GM18907 (cell line): ENCODE data around the gene IFNL3.
"Not testable (repeated sequence)": the region's sequence is repeated elsewhere in the genome, so short reads cannot be mapped to it uniquely, and the experiment has no call there.

Source experiments
- ATAC-seq: cut with Tn5 transposase; IDR thresholded peaks from one replicate; pipeline ENCODE4 v1.9.1; 2021; ENCODE audit warnings: mild to moderate bottlenecking, moderate library complexity; ENCODE audit not compliant: unreplicated experiment

Gene IFNL3

GRCh38 chr19:39244410-39245100 is at the start of gene IFNL3:
IFNL3 (minus strand) TSS chr19:39245006; CDS start chr19:39244967, 39 bp downstream.
- not testable (repeated sequence) for ATAC-seq

- ATAC-seq: no peak
Measured at GRCh38 chr19:39293394-39293793, 48.6 kb upstream of the IFNL3 start.

GRCh38 chr19:39284032-39284431 is 39.2 kb upstream of the IFNL3 start:
- ATAC-seq: no peak

DNA sequence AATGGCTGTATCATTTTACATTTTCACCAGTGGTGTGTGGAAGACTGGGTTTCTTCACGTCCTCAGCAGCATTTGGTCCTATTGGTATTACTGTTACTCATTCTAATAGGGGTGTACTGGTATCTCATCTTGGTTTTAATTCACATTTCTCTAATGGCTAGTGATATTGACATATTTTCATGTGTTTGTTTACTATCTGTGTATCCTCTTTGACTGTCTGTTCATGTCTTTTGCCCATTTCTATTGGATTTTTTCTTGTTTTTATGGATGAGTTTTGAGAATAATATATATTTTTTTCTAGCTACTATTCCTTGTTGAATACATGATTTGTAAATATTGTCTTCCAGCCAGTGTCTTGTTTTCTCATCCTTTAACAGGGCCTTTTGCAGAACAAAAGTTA is 37.2 kb upstream of the IFNL3 start:
- ATAC-seq: no peak

GRCh38 chr19:39277598-39277997 is 32.8 kb upstream of the IFNL3 start:
- no peak for ATAC-seq

GRCh38 chr19:39276740-39277139 is 31.9 kb upstream of the IFNL3 start:
- ATAC-seq: no peak

- ATAC-seq: no peak
Measured at GRCh38 chr19:39275578-39275977, 30.8 kb upstream of the IFNL3 start.

- ATAC-seq: not testable (repeated sequence)
Measured at GRCh38 chr19:39273859-39274258, 29.1 kb upstream of the IFNL3 start.

DNA sequence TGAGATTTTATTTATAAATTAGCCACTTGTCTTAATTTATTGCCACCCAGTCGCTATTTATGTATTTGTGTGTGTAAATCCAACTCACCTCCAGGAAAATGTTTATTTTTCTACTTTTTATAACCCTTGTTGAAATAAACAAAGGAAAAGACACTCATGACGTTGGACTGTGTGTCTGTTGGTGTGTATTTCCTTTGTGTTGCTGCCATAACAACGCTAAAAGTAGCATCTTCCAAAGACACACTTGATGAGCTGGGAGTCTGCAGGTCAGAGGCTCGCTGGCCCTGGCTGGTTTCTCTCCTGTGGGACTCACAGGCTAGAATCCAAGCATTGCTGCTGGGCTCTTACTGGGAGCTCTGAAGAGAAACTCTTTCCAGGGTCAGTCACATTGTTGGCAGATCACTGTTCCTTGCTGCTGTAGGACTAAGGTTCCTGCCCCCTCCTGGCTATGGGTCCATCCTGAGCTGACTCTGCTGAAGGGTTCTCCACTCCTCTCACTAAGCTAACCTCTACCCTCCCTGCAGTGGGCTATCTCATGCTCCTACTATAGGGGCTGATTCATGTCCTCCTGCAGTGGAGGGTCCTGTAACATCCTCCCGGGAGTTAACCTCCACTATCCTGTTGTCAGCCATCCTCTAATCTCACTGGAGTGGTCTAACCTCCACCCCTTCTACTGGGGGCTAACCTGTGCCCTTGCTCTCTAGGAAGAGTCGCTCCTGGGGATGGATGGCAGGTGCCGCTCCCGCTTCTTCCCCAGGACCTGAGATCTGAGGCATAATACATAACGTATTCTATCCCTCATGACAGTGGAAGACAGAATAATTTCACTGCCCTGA is 25.4 kb upstream of the IFNL3 start:
- ATAC-seq: no peak

DNA sequence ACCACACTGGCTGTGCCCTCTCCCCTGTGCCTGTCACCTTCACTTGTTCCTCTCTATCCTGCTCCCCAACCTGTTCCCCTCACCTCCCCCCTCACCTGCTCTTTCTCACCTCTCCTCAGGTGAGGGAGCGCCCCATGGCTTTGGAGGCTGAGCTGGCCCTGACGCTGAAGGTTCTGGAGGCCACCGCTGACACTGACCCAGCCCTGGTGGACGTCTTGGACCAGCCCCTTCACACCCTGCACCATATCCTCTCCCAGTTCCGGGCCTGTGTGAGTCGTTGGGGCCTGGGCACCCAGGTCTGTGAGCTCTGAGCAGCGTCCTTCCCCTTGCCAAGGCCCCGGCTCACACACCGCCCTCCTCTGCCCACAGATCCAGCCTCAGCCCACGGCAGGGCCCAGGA is 24.6 kb upstream of the IFNL3 start:
- ATAC-seq: not testable (repeated sequence)

DNA sequence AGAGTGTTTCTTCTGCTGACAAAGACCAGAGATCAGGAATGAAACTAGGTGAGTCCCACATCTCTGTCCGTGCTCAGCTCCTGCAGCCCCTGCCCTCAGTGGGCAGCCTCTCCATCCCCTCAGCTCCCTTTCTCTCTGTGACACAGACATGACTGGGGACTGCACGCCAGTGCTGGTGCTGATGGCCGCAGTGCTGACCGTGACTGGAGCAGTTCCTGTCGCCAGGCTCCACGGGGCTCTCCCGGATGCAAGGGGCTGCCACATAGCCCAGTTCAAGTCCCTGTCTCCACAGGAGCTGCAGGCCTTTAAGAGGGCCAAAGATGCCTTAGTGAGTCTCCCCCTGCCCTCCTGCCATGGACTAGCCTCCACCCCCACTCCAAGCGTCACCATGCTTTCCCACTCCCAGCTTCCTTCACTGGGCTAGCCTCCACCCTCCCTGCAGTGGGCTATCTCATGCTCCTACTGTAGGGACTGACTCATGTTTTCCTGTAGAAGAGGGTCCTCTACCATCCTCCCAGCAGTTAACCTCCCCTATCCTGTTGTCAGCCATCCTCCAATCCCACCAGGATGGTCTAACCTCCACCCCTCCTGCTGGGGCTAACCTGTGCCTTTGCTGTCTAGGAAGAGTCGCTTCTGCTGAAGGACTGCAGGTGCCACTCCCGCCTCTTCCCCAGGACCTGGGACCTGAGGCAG is 23.9 kb upstream of the IFNL3 start:
- ATAC-seq: not testable (repeated sequence)

- not testable (repeated sequence) for ATAC-seq
Measured at GRCh38 chr19:39268085-39268484, 23.3 kb upstream of the IFNL3 start, which contains the start of gene IFNL2. IFNL2 (plus strand) TSS chr19:39268396; CDS start chr19:39268569, 173 bp downstream.

DNA sequence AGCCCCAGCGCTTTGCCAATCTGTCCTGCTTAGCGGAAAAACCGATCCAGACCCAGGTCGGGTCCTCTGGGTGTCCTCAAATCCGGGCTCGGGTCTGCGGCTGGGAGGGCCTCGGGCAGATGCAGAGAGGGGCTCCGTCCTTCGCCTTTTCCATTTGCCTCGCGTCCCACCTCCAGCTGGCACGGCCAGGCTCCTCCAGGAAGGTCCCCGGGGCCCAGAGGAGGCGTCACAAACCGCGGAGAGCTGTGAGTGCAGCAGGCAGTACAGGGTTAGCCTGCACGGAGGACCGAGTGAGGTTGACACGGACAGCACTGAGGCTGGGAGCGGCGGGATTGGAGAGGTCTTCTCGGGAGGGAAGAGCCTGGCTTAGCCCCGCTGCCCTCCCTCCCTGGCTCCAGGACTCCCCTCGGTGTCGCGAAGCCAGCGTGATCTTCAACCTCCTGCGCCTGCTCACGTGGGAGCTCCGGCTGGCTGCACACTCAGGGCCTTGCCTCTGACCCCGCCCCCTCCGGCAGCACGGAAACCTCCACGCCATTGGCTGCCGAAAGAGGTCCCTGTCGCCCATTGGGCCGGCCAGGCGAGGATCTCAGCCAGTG is 20.6 kb upstream of the IFNL3 start:
- no peak for ATAC-seq

- ATAC-seq: no peak
Measured at GRCh38 chr19:39264306-39265290, 19.8 kb upstream of the IFNL3 start.

DNA sequence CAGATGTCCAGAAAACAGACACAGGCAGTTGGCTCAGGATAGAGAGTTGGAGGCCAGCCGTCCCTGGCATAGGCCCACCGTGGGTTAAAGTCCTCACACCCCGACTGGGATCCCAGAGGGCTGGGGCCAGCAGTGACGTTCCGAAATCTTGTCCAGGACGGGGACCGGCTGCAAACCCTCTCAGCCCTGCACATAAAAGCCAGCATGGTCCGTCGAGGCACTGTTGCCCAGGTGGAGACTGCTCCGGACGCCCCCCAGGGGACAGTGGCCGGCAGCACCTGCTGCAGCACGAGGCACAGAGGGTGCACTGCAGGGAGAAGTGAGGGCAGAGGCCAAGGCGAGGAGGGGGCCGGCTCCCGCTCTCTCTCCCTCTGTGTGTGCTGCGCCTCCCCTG is 19.1 kb upstream of the IFNL3 start:
- no peak for ATAC-seq

DNA sequence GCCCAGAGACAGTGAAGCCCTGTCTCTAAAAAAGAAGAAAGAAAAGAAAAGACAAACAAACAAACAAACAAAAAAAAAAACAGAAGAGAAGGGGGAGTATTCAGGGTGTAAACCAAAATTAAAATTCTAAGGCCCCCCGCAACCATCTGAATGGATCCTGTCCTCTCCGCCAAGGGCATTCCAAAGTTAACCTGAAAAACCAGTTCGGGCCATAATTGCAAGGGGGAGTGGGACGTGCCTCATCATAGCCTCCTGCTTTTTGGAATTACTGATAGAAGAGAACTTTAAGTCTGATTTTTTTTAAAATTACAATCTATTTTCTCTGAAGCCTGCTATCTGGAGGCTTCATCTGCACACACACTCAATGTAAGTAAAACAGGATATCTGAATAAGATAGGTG is 17.7 kb upstream of the IFNL3 start:
- ATAC-seq: no peak

- ATAC-seq: no peak
Measured at GRCh38 chr19:39261704-39262103, 16.9 kb upstream of the IFNL3 start.

DNA sequence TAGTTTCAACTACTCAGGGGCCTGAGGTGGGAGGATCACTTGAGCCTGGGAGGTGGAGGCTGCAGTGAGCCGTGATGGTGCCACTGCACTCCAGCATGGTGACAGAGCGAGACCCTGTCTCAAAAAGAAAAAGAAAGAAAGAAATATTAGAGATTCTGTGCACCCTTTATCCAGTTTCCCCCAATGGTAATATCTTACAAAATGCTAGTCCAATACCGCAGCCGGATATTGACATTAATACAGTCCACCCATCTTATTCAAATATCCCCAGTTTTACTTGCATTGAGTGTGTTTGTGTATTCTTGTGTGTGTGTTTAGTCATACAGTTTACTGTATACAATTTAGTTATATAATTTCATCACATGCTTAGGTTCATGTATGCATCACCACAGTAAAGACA is 12.4 kb upstream of the IFNL3 start:
- no peak for ATAC-seq

DNA sequence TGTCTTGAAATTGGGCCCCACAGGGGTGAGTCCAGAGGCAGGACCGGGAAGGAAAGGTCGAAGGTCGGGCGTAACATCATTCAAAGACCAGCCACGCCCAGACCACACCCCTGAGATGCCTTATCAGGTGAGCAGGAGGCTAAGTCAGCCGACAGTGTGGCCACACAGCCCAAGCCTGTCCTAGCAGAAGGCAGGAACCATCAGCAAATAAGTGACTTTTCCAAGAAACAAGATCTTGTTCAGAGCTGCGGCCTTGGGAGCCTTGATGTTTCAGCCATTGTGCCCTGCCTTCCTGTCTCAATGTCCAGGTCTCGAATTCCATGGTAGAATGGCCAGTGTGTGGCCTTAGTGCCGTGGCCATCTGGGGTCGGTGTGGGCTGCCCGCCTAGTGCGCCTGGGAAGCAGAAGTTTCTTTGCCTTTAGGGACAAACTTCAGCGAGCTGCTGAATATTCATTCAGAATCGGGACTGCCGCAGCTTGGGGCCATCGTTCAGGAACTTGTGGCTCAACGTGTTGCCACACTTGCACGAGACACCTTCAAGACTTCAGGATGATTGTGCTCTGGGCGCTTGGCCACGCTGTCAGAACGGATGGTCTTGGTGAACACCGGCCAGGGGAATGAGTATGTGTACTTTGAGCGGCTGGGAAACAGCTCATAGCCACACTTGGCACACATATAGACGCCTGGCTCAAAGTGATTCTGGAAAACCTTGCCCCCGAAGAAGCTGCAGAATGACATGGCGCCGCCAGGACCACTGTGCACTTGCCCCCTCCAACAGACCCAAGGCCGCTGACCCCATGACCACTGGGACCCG is 9.9 kb upstream of the IFNL3 start:
- ATAC-seq: no peak
